ENCODE measurements around the gene RASA2. TPM values are rescaled to one million over a fixed set of nuclear protein-coding genes. Genes with fewer than 3 reads are reported as not detected.

Gene RASA2
- polyA plus RNA-seq, 4 donors, result 18.6 to 27.8 (median 22.4) TPM

Other genes starting within 250 kb of the RASA2 start
- 10 to 100 TPM; 49.7 to 63.0 (median 59.4) TPM for gene ZBTB38, start 118.5 kb upstream of the RASA2 start, polyA plus RNA-seq (ENCODE audit: insufficient read length in 4 of 4)

Measured in right renal pelvis (tissue), 4 donors.